SH-SY5Y (cell line): ENCODE data around the gene FGFR1OP2.

Source experiments
- GATA2 ChIP-seq: IDR thresholded peaks from 2 replicates; pipeline ENCODE4 v1.6.1; 2011; ENCODE audit warnings: mild to moderate bottlenecking, low read depth, low read length
- GATA3 ChIP-seq: IDR thresholded peaks from 2 replicates; pipeline ENCODE4 v1.6.1; 2011; ENCODE audit warnings: low read depth, mild to moderate bottlenecking, low read length, moderate library complexity

DNA sequence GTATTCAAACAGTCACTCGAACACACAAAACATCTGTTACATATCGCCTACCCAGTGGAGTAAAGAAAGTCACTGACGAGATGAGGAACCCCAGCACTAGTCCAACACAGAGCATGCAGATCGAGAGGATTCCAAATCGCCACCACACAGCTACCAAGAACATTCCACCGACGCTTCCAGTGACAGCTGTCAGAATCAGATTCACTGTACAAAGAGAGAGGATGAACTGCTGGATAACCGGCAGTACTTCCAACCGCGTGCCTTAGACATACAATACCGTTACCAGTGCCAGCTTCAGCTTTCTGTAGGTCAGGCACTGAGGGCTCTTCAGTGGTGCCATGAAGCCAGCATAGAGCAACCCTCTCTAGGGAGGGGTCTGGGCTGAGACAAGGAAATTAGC, 41.5 kb downstream of the FGFR1OP2 start:
- TF ChIP-seq GATA2 (no peak), GATA3 (no peak)
